Measurements from ENCODE around the gene CLCNKB.
A peak's percentile ranks its signal among the peaks of the same experiment; 100 is the strongest.

CLCNKB gene

DNA sequence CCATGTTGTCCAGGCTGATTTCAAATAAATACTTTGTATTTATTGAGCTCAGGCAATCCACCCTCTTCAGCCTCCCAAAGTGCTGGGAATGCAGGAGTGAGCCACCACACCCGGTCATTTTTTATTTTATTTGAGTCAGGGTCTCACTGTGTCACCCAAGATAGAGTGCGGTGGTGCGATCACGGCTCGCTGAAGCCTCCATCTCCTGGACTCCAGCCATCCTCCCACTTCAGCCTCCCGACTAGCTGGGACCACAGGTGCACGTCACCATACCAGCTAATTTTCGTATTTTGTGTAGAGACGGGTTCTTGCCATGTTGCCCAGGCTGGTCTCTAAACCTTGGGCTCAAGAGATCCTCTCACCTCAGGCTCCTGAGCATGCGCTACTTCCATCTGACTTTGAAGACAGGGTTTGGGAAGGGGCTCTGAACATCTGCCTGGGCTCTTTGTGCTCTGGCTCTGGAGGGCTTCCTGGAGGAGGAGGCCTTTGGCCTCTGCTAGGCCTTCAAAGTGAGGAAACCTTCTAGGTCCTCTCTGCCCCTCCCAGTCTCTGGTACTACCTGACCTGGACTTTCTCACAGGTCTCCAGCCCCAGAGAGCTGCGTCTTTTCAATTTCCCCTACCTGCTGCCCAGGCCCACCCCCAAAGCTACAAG, 31.5 kb upstream of the CLCNKB start:
- no peaks in the 10 kb centered on the region for H3K36me3 Mint-ChIP-seq
- no peak for ATAC-seq
- peak overlapping the region; percentile 70 for H3K27ac Mint-ChIP-seq
- H3K9me3 Mint-ChIP-seq: no peaks in the 10 kb centered on the region
- H3K4me1 Mint-ChIP-seq: peaks cover 47% of the 10 kb centered on the region
- H3K27me3 Mint-ChIP-seq: peaks cover 13% of the 10 kb centered on the region
- peak overlapping the region; percentile 56 for H3K4me3 Mint-ChIP-seq

DNA sequence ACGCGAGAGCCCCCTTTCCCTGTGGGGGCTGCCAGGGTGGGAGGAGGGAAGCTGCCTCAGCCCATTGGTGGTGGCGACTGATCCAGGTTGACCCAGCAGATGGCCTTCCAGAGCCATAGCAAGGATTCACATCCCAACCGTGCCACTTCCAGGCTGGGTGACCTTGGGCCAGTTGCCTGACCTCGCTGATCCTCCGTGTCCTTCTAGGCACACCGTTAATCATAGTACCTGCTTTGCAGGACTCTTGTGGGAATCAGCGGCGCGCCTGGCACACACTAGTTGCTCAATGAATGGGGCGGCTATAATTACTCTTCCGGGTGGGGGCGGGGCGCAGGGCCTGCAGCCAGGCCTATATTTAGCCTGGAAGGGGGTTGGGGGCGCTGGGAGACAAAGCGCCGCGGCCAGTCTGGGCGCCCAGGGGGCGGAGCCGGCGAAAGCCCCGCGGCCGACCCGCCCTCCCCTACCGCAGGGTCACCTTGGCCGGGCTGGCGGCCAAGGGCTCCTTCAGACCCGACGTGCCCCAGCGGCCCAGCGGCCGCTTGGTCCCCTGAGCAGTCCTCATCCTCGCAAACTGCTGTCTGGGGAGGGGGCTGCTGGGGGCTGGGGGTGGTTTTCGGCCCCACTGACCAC, 30.9 kb upstream of the CLCNKB start:
- Mint-ChIP-seq H3K4me1 (peaks cover 47% of the 10 kb centered on the region), H3K9me3 (no peaks in the 10 kb centered on the region), H3K27ac (peak overlapping the region; percentile 70), H3K36me3 (no peaks in the 10 kb centered on the region), H3K4me3 (peak overlapping the region; percentile 56), H3K27me3 (peaks cover 13% of the 10 kb centered on the region)
- ATAC-seq: peak; percentile 31

DNA sequence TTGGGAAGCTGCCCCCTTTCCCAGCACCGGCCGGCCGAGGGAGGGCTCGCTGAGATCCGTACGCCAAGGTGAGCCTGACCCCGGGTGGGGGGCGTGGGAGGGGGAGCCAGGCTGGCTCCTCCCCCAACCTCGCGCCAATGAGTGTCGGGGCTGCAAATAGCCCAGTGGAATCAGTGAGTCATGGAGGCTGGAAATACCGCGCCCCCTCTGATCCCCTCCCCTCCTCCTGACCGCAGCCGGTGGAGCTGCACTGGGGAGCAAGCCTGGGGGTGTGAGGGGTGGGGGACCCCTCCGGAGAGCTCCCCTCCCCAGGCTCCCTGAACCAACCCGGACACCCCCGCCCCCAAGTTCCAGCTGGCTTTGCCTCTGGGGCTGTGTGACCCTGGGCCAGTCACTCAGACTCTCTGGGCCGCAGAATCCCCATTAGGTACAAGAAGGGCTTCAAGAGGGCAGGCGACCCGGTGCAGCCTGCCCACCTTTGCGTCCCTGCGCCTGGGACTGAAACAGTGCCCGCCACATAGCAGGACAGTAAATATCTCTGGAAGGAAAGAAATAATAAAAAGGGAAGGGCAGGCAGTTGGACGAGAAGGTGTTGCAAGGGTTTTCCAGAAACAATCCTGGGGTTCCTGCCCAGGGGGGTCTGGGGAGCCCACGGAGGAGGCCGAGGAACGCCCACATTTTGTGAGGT, 30.2 kb upstream of the CLCNKB start:
- Mint-ChIP-seq H3K4me1 (peaks cover 46% of the 10 kb centered on the region), H3K4me3 (peak overlapping the region; percentile 56), H3K36me3 (no peaks in the 10 kb centered on the region), H3K27me3 (peaks cover 13% of the 10 kb centered on the region), H3K9me3 (no peaks in the 10 kb centered on the region), H3K27ac (peak overlapping the region; percentile 70)
- ATAC-seq: peak; percentile 53

DNA sequence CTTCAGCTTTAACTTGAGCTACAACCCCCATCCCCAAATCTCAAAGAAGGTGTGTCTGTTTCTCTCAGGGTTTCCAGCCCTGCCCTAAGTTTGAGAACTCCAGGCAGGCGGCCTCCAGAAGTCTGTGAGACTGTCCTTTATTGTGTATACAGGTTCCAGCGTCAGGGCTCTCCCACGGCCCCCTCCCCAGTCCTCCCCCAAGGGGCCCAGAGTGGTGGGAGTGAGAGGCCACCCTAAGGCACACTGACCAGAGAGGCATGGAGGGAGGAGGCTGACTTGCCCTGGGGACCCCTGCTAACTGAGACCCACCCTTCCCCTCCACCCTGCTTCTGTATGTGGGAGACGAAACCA, 29.7 kb upstream of the CLCNKB start:
- H3K27me3 Mint-ChIP-seq: peaks cover 13% of the 10 kb centered on the region
- peak overlapping the region; percentile 70 for H3K27ac Mint-ChIP-seq
- no peaks in the 10 kb centered on the region for H3K9me3 Mint-ChIP-seq
- ATAC-seq: no peak
- H3K4me3 Mint-ChIP-seq: no peak overlapping the region
- no peaks in the 10 kb centered on the region for H3K36me3 Mint-ChIP-seq
- peaks cover 46% of the 10 kb centered on the region for H3K4me1 Mint-ChIP-seq

DNA sequence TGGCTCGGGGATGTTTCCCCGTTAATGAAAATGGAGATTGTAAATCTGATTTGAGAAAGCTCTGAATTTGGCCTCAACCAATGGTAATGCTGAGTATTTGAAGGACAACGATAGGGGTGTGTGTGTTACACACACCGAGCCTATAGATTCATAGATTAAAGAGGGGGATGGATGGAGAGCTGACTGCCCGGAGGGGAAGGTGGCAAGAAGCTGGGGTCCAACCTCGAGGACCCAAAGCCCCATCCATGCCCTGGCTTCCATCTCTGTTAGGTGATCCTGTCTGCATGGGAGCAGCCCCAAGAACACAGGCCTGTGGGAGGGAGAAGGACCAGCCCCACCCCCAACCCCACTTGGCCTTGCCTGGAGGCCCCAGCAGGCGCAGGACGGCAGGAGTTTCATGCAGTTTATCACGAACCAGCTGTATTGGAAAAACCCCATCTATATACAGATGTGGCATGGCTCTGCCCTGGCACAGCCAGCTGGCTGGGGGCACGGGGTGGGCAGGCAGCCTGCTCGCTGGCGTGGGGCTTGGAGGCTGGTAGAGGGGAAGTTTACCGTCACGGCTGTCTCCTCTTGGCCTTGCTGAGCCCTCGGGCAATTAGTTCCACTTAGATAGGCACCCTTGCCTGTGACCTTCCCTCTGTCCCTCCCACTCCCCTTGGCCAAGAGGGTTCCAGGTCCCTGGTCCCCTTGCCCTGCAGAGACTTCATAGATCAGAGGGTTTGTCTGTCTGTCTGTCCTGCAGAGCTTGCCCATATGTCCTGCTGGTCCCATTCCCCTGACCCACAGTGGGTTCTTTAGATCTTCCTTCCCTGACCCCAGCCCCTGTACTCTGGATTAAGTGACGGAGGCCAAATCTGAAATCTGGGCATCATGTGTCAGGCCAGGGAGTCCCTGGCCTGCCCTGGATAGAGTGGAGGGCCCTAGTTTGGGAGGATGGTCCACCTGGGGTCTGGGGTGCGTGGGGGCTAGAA, 28.8 kb upstream of the CLCNKB start:
- Mint-ChIP-seq H3K36me3 (no peaks in the 10 kb centered on the region), H3K9me3 (no peaks in the 10 kb centered on the region), H3K4me1 (peaks cover 46% of the 10 kb centered on the region), H3K27me3 (peaks cover 13% of the 10 kb centered on the region), H3K4me3 (peak overlapping the region; percentile 21), H3K27ac (peak overlapping the region; percentile 70)
- ATAC-seq: peak; percentile 64

DNA sequence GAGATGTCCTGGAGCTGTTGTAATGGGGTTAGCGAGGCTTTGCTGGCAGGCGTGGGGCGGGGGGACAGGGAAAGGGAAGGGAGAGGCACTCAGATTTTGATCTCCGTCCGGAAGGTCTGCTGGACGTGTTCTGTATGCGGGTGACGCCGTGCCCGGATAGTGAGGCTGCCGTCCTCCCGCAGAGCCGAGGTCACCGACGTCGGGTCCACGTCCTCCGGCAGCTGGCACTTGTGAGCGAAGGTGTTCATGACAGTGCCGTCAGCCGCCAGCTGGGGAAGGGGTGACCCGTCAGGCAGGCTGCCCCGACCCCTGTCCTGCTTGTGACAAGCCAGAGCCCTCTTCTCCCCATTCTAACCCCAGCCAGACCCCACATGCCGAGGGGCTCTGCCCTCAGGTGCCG, 28.1 kb upstream of the CLCNKB start:
- Mint-ChIP-seq H3K4me3 (no peak overlapping the region), H3K27ac (peak overlapping the region; percentile 70), H3K9me3 (no peaks in the 10 kb centered on the region), H3K27me3 (peaks cover 13% of the 10 kb centered on the region), H3K36me3 (no peaks in the 10 kb centered on the region), H3K4me1 (peaks cover 46% of the 10 kb centered on the region)
- no peak for ATAC-seq

DNA sequence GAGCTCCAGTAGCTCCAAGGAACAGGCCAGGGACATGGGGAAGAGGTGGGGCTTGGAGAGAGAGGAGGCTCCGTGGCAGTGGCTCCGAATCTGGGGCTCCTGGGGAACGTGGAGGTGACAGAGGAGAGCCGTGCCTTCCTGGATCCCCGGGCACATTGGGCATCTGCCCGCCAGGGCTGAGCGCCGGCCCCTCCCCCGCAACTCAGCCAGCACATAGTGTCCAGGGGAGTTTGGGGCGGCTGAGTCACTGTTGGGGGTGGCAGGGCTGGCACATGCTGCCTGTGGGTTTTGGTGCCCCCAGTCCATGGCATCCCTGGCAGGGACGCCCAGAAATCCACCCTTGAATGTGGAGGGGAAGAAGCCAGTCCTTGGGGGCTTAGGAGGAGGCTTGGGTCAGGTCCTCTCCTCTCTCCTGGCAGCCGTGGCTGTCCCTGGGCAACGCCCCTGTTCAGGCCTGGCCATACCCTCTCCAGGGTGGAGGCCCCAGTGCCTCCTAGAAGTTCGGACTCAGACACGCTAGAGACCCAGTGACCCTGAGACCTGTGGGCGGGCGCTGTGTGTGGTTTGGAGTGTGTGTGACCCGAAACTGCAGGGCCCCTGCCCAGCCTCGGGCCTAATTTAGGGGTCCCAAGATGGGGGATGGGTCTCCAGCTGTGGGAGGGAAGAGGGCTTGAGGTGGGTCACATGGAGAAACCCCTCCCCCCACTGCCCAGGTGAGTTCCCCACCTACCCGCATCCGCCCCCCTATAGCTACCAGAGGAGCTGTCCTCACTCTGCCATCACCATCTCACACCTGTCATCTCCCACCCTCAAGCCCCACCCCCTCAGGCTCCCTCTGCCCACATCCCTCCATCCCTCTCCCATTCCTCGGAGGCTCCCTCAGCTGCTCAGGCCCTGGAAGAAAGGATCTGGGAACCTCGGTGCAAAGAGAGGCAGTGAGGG, 27.4 kb upstream of the CLCNKB start:
- H3K27ac Mint-ChIP-seq: peak overlapping the region; percentile 70
- H3K9me3 Mint-ChIP-seq: no peaks in the 10 kb centered on the region
- no peak overlapping the region for H3K4me3 Mint-ChIP-seq
- ATAC-seq: no peak
- H3K36me3 Mint-ChIP-seq: no peaks in the 10 kb centered on the region
- H3K27me3 Mint-ChIP-seq: peaks cover 15% of the 10 kb centered on the region
- peaks cover 46% of the 10 kb centered on the region for H3K4me1 Mint-ChIP-seq

DNA sequence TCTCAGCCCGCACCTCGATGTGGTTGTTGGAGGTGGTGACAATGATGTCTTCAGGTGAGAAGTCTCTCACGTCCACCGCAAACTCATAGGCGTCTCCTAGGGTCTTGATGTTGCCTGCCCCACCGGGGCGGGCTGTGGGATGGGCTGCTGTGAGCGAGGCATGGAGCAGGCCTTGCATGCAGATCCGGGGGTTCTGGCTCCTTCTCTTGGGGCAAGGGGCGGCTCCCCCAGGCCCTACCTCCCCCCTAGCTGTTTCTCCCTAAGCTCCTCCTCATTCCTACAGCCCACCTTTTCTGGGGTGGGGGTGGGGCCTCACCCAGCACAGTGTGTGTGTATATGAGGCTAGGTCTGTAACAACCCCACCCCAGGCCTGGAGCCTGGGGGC, 26.5 kb upstream of the CLCNKB start:
- Mint-ChIP-seq H3K4me3 (no peak overlapping the region), H3K36me3 (no peaks in the 10 kb centered on the region)

DNA sequence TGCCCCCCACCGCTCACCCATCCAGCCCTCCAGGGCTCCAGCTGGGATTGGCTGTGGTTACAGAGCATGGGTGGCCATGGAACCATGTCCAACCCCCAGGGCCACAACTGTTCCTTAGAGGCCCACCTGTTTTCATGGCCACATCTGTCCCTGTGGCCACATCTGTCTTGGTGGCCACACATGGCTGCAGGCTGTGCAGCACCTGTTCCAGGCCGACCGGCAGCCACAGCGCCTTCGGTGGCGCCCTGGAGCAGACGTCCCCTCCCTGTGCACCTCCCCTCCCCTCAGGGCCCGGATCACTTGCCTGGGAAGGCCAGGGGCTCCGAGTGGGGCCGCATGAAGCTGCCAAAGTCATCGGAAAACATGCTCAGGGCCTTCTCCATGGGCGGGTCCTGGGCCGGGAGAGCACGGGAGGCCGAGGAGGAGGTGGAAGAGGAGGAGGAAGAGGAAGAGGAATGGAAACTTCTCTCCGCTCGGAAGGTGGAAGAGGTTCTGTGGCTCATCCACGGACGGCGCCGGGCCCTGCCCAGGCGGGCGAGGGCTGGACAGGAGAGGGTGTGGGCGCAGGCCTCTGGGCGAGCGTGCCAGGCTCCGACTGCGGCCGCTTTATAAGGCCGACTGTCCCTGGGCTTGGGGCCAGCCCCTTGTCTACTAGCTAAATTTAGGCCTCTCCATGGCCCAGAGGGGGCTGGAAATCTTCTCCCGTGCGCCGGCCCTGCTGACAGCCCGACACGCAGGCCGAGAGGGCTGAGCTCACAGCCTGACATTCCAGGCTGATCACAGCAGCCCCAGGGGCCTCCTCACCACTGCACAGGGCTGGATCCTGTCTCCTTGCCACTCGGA, 25.9 kb upstream of the CLCNKB start, which contains the start of gene HSPB7:
TSS of gene HSPB7 (minus strand) at position 583 of the 843 bp plus-strand sequence. CDS start at position 503, 80 bp downstream.
- no peak within 1 kb of the TSS for H3K4me3 Mint-ChIP-seq
- no peaks in the 10 kb centered on the region for H3K36me3 Mint-ChIP-seq
- no peak for ATAC-seq
- H3K9me3 Mint-ChIP-seq: no peaks in the 10 kb centered on the region
- H3K27me3 Mint-ChIP-seq: peaks cover 30% of the 10 kb centered on the region
- peaks cover 40% of the 10 kb centered on the region for H3K4me1 Mint-ChIP-seq
- no peak within 1 kb of the TSS for H3K27ac Mint-ChIP-seq

More for the DNA sequence above, 26.5 kb upstream of the CLCNKB start:
- Mint-ChIP-seq H3K9me3 (no peaks in the 10 kb centered on the region), H3K4me1 (peaks cover 46% of the 10 kb centered on the region), H3K27me3 (peaks cover 24% of the 10 kb centered on the region), H3K27ac (no peak overlapping the region)
- no peak for ATAC-seq

DNA sequence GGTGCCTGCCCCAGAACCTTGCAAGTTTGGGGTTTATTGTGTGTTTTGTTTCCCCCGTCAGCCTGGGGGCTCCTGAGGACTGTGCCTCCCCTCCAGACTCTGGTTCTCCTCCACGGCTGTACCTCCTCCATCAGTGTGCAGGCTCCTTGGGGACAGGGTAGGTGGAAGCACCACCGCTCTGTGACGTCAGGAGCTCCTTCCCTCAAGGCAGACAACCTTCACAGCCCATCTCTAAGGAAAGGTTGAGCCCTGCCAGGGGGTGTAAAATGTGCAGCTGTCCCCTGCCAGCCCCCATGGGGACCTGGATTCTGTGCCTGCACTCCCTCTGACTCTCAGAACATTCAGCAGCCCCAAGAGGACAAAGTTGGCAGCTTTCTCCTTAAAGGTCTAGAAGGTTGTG, 25.3 kb upstream of the CLCNKB start:
- Mint-ChIP-seq H3K27ac (no peak overlapping the region), H3K4me1 (peaks cover 39% of the 10 kb centered on the region), H3K27me3 (peaks cover 33% of the 10 kb centered on the region), H3K4me3 (no peak overlapping the region), H3K9me3 (no peaks in the 10 kb centered on the region), H3K36me3 (no peaks in the 10 kb centered on the region)
- no peak for ATAC-seq

DNA sequence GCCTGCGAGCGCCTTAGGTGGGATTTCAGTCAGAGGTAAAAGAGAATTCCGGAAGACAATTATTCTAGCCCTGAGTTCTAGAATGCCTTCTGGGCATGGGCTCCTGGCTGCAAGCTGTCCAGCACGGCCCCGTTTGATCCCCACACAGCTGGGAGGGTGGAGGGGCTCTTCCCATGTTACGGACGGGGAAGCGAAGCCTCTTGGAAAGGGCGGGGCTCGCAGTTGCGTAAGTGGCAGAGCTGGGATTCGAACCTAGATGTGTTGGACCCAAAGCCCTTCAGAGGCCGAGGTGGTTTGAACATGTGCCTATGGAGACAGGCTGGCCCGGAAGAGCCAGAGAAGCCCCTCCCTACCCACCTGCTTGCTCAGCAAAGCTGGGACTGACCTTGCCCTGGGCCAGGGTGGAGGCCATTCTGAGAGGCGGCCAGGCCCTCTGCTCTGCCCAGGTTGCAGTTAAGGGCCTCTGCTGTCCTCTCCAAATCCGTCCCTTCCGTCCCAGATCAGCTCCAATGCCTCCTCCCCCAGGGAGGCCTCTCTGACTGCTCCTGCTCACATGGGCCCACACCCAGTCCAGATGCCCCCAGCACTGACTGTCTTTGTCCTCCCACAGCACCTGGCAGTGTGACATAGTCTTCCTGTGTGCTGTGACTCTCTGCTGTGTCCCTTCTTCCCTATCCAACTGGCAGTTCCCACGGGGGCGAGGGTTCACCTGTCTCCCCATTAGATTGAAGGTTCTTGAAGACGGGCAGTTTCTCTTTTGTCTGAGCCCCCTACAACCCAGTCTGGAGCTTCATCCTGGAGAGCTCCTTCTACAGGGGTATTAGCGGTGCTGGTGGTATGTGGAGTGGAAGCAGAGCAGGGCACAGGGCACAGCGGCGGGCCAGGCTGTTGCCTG, 24.6 kb upstream of the CLCNKB start:
- no peak overlapping the region for H3K27ac Mint-ChIP-seq
- H3K9me3 Mint-ChIP-seq: no peaks in the 10 kb centered on the region
- no peak overlapping the region for H3K4me3 Mint-ChIP-seq
- H3K36me3 Mint-ChIP-seq: no peaks in the 10 kb centered on the region
- peaks cover 33% of the 10 kb centered on the region for H3K27me3 Mint-ChIP-seq
- no peak for ATAC-seq
- peaks cover 32% of the 10 kb centered on the region for H3K4me1 Mint-ChIP-seq

DNA sequence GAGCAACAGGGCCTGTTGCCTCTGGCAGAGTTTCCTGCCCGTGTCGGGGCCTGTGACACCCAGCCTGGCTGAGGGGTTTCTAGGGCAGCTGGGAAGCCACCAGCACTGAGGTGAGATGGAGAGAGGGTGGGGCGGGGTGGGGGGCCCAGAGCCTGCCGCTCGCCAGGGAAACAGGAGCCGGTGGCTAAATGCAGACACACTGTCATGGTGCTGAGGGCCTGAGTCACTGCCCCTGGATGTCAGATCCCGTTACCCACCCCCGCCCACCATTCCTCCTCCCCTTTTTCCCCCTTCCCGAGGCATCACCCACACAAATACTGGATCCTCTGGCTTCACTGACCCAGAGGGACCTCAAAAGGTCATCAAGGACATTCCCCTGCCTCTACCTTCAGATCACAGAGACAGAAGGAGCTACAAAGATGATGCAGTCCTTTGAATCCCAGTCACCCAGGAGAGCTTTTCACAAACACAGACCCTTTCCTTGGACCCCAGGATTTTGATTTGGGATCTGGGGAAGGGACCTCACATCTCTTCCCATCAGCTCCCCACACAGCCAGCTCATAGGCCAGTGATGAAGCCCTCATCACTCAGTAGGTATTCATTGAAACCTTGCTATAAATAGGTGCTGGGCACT, 23.8 kb upstream of the CLCNKB start:
- Mint-ChIP-seq H3K4me3 (no peak overlapping the region), H3K27ac (no peak overlapping the region), H3K4me1 (peaks cover 24% of the 10 kb centered on the region), H3K27me3 (peaks cover 33% of the 10 kb centered on the region), H3K36me3 (no peaks in the 10 kb centered on the region), H3K9me3 (no peaks in the 10 kb centered on the region)
- no peak for ATAC-seq
